ENCODE results near the gene ADCY9. TPM values are rescaled to one million over a fixed set of nuclear protein-coding genes. Genes with fewer than 3 reads are reported as not detected.
A peak's percentile ranks its signal among the peaks of the same experiment; 100 is the strongest.
"Not testable (repeated sequence)": the region's sequence is repeated elsewhere in the genome, so short reads cannot be mapped to it uniquely, and the experiment has no call there.

Gene ADCY9
- total RNA-seq, 1 donor from 2014 or later, result 11.7 TPM

DNA sequence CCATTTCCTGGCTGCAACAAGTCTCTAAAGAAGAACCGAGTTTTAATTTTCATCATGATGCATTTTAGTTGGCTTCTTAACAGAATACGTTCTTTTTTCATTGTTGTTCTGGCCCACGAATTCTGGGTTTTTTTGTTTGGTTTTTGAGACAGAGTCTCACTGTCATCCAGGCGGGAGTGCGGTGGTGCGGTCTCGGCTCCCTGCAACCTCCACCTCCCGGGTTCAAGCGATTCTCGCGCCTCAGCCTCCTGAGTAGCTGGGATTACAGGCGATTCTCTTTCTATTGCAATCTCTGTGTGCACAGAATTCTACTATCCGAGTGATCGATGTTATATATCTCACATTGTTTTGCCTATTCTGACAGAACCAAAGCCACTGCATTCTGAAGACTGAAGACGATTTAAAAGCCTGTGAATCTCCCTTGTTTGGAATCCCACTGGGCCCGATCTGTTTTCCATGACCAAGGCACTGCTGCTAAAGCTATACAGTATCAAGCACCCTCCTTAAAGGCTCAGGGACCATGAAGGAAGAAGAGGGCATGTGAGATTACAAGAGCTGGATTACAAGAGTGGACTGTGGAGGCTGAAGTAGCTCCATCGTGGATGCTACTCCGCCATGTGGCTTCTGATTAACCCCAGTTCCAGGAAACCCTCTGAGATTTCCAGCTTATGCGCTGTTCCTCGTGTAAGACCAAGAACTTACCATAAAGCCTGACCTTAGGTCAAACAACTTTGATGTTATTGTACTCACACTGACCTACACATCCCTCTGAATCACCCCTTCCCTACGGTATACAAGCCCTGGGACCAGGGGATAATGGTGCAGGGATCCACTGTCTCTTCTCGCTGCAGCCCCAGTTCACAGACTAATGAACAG is 44.3 kb downstream of the ADCY9 start:
- DNase-seq (ENCODE audit: low spot score), result peak; percentile 74

DNA sequence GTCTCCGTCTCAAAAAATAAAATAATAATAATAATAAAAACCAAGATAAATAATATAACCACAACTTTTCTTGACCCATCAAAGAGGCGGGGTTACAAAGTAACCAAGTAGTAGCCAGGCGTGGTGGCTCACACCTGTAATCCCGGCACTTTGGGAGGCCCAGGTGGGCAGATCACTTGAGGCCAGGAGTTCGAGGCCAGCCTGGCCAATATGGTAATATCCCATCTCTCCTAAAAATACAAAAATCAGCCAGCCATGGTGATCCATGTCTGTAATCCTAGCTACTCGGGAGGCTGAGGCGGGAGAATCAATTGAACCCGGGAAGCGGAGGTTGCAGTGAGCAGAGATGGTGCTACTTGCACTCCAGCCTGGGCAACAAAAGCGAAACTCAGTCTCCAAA is 45.3 kb downstream of the ADCY9 start:
- peak; percentile 62 for DNase-seq (ENCODE audit: low spot score)

DNA sequence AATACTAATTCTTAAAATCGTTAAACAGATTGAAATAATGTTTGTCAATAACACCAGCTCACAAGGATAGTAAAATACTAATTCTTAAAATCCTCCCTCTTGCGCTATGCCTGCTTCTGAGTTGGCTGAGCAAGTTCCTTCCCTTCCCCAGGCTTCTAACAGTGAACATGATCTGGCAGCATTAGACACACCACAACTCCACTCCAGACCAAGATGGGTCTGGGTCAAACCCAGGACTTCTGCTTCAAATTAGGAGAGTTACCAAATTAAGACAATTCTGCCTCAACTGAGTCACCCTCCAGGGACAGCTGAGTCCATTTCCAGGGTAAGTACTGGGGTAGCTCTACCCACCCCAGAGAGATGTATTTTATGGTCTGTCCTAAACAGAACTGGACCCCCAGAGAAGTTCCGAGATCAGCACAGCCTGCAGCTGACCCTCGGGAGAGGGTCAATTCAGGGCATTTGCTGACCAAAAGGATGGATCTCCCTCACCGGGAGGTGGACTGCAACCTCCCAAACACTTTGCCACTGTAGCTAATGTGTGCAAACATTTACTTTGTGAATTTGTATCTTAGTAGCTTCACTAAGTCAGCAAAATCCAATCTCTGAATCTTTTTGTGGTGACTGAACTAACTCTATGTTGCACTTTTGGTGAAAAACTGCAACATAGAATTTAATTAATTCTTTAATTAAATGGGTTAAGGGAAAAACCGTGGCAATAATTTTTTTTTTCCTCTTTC is 48.8 kb downstream of the ADCY9 start:
- DNase-seq (ENCODE audit: low spot score), result peak; percentile 22

DNA sequence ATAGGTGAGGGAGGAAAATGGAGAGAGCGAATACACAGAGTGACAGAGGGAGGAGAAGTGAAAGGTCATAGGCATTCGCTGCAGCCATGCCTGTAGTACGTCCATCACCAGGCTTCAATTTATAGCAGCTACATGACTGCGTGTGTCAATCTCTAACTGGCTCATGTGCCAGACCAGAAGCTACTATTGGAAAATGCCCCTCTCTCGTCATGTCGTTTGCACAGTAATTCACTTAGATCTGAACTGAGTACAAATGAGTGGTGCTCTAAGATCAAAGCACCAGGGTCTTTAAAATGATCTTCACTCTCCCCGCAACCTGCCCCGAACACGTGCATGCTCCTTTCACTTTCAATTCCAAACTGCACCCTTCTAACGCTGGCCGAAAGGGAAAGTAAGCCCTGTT is 51.3 kb downstream of the ADCY9 start:
- no peak for DNase-seq (ENCODE audit: low spot score)

DNA sequence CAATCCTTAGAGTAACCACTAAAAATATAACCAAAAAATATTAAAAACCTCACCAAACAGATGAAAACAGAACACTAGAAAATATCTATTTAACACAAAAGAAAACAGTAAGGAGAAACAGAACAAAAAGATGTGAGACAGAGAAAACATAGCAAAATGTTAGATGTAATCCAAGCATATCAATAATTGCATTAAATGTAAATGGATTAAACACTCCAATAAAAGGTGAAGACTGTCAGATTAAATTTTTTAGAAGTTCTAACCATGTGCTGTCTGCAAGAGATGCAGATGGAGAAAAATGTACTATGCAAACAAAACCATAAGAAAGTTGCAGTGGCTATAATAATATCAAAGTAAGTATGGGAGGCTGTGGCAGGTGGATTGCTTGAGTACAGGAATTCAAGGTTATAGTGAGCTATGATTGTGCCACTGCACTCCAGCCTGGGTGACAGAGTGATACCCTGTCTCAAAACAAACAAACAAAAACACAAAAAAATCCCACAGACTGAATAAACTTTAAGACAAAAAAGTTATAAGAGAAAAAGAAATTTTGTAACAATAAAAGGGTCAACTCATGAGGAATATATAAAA is 53.9 kb downstream of the ADCY9 start:
- no peak for DNase-seq (ENCODE audit: low spot score)

DNA sequence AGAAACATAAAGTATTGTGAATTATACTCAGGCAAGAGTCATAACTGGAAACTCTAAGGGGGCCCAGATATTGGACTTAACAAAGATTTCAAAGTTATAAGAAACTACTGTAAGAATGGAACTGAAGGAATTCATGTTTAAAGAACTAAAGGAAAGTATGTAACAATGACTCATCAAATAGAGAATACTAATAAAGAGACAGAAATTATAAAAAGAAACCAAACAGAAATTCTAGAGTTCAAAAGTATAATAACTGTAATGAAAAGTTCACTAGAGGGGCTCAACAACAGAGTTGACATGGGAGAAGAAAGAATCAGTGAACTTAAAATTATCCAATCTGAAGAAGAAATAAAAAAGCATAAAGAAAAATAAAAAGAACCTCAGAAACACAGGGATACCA is 55.4 kb downstream of the ADCY9 start:
- no peak for DNase-seq (ENCODE audit: low spot score)

DNA sequence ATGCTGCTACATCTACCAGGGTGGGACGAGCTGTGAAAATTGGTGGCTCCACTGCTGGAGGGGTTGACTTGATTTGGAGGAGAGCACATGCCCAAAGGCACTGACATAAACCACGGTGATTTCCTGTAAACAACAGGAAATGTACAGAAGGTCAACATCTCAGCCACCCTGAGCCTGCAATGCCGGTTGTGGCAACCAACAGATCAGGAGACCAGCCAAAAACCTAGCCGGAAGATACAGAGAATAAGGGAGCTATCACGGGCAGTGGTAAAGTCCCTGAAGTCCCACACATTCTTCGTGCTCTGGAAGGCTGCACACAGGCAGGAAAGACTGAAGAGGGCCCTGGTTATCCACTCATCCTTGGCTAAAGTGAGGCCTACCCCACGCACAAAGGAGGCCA is 56.2 kb downstream of the ADCY9 start:
- no peak for DNase-seq (ENCODE audit: low spot score)

DNA sequence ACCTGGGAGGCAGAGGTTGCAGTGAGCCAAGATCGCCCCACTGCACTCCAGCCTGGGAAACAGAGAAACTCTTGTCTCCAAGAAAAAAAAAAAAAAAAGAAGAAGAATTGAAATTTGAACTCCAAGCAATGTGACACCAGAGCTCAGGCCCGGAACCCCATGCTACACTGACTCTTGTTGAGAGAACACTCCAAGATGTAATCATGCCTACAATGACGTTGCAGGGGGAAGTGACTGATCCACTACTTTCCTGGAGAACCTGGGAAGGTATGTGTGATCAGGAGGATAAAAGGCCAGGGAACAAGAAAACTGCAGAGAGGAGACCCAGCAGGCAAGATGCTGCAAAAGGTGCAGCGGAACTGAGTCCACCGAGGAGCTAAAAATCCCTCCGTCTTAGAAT is 57.9 kb downstream of the ADCY9 start:
- no peak for DNase-seq (ENCODE audit: low spot score)

DNA sequence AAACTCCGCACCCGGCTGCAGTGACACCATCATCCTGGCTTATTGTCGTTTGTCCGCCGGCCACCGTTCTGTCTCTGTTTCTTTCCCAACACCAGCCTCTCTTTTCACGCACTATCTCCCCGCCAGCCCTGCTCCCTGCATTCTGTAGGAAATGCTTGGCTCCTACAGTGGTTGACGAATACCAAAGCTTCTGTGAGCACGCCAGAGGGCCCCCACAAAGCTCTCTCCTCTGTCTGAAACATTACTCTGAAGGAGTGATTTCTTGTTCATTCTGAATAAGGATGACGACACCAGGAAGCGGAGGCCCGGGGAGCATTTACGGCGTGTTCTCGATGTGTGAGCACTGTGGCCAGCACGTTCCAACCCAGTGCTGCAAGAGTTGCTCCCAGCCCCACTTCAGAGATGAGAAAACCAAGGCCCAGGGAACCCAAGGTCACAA is 58.8 kb downstream of the ADCY9 start:
- peak; percentile 33 for DNase-seq (ENCODE audit: low spot score)

DNA sequence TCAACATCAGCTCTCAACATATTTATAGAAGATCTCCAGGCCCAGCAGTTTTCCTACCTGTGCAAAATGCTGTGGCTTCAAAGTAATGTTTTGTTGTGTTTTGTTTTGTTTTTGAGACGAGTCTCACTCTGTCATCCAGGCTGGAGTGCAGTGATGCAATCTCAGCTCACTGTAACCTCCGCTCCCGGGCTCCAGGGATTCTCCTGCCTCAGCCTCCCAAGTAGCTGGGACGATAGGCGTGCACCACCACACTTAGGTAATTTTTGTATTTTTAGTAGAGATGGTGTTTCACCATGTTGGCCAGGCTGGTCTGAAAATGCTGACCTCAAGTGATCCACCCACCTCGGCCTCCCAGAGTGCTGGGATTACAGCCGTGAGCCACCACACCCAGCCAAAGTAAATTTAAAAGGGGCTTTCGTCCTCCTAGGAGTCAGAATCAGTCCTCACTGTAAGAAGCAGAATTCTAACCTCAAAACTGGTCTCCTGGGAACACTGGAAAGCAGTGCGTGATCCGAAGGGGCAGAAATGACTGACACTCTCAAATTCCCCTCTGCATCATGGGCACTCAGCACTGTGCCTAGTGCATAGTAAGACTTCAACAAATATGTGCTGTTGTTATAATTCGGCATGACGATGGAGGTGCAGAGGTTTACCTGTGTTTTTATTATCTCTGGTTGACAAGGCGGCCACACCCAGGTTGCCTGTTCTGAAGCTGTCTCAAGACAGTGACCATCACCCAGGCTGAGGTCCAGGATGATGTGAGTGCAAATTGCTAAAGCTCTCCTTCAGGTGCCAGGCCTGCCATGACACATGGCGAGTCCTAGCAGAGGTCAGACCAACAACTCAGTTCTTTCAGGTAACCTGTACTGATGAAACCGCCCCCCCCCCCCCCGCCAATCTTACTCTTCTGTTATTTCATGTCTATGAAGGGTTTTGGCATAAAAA is 59.8 kb downstream of the ADCY9 start:
- DNase-seq (ENCODE audit: low spot score), result no peak

DNA sequence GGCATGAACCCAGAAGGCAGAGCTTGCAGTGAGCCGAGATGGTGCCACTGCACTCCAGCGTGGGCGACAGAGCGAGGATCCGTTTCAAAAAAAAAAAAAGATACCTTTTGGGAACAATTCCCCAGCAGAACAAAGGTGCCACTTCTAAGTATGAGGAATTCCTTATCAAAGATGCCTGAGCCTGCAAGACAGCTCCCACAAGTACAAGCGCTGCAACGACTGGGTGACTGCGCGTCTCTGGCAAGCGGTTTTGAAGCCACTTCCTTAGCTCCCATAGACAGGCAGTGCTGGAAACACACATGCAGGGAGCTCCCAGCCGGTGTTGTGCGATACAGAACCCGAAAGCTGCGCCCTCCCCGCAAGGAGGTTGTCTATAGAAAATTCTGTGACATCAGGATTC is 60.5 kb downstream of the ADCY9 start:
- DNase-seq (ENCODE audit: low spot score), result no peak

DNA sequence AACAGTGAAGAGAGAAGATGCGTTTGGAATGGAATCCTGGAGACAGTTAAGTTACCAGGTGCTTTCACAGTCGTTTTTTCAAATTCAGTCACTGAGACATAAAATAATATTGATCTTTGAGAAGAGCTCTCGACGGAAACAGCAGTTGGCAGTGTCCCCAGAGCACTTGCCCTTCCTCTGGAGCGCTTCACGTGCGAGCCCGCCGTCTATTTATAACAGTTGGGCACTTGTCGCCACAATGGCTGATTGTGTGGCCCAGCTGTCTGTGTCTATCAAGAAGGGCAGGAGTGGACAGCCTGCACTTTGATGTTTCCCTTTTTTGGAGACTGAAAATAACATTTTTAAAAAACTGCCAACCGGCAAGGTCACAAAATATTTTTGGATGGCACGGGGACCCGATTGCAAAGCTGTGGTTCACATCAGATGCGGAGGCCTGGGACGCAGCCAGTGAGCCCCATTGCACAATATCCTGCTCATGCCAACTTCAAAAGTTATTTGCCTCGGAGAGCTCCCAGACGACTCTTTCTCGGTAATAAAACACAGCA is 62.9 kb downstream of the ADCY9 start:
- DNase-seq (ENCODE audit: low spot score), result no peak

DNA sequence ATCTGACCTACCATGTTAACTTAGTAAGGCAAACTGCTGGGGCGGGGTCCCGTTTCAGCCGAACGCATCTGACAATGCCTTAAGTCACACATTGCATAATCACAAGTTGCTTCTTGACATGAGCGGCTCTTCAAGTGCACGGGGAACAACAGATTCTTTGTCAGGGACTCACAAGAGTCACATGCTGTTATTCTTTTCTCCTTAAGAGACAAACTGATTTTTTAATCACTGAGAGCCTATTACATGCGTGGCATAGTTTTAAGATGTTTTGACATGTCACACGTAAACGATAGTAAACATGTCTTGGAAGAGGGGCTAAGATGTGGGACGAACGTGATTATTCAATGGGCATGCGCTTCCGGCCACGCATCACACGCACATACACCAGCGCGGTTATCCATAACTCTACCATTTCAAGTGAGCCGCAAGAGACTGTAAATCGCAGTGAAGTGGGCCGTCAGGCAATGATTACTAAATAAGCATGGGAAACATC is 63.4 kb downstream of the ADCY9 start:
- no peak for DNase-seq (ENCODE audit: low spot score)

DNA sequence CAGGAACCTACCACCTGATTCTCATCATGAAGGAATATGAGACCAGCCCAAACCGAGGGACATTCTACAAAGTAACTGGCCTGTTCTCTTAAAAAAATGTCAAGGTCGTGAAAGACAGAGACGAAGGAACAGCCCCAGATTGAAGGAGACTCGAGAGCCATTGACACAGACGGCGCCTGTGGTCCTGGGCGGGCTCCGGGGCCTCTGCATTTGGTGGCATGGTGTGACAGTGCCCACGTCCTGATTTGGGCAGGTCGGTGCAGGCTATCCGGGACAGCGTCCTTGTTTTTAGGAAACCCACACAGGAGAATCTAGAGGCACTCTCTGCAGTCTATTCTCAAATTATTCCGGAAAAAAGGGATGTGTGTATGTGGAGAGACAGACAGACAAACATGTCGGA is 64.1 kb downstream of the ADCY9 start:
- DNase-seq (ENCODE audit: low spot score), result no peak

DNA sequence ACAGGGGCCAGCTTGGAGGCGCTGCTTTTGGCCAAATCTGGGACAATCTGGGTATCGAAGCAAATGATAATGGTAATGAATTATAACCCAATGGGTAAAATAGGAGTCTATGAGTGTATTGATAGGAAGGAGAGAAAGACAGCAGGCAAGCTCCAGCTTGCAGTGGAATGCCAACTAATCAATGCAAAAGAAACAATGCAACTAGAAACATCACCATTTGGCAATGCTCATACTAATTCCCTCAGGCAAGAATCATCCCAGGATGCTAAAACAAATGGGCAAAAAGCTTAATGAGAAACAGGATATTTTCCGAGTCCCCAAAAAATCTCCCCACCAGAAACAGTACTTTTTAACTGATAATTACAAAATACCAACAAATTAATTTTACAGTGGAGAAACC is 64.7 kb downstream of the ADCY9 start:
- DNase-seq (ENCODE audit: low spot score), result no peak

DNA sequence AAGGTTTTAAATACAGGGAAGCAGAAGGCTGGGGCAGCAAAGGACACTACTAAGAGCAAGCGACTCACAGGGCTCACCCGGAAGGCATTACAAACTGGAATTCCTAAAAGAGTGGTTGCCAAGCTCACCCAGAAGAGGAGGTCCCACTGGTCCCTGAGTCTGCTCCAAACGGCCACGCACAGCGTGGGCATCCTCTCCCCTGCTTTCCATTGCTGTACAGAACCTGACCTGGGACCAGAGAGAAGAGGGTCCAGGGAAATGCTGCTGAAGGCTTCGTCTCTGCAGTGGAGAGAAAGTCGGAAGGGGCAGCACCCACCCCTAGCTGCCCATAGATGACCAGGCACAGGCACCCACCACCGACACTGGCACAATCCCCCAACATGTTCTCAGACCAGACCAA is 67.2 kb downstream of the ADCY9 start:
- peak; percentile 74 for DNase-seq (ENCODE audit: low spot score)

DNA sequence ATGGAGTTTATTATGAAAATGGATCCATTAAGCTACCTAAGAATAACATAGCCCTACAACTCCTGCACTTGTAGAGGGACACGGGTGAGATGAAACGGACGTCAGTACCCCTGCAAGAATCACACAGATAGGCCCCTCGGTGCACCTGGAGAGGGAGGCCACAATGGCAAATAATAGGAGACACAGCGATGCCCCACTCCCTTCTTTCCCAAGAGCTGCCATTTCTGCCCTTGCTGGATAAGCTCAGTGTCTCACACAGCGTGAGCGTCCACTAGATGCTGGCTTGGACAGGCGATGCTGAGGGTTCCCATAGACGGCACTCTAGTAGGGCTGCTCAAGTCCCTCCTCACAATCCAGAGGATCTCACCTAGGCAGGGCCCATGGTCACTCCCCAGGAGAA is 67.8 kb downstream of the ADCY9 start:
- peak; percentile 51 for DNase-seq (ENCODE audit: low spot score)

DNA sequence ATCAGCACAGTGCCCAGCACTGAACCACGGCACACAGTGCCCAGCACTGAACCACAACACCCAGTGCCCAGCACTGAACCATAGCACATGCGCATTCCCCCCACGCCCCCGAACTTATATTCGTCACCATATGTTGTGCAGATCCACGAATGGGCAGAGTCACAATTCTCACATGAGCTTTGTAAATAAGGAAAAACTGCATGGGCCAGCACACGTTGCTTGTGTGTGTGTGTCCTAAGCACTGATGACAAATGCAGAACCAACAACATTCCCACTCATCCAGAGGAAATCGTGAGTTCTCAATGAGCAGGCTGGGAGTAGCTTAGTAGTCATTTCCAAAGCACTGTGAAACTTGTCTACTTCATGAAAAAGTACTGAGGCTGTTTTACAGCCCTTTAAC is 70.0 kb downstream of the ADCY9 start:
- DNase-seq (ENCODE audit: low spot score), result peak; percentile 41

DNA sequence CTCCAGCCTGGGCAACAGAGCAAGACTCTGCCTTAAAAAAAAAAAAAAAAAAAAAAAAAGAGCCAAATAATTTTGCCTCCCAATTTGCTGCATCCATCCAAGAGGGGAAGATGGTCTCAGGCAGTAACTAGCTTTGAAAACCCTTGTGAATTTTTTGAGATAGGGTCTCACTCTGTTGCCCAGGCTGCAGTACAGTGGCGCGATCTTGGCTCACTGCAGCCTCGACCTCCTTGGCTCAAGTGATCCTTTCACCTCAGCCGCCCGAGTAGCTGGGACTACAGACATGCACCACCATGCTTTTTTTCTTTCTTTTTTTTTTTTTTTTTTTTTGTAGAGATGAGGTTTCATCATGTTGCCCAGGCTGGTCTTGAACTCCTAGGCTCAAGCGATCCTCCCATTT is 70.7 kb downstream of the ADCY9 start:
- DNase-seq (ENCODE audit: low spot score), result not testable (repeated sequence)

DNA sequence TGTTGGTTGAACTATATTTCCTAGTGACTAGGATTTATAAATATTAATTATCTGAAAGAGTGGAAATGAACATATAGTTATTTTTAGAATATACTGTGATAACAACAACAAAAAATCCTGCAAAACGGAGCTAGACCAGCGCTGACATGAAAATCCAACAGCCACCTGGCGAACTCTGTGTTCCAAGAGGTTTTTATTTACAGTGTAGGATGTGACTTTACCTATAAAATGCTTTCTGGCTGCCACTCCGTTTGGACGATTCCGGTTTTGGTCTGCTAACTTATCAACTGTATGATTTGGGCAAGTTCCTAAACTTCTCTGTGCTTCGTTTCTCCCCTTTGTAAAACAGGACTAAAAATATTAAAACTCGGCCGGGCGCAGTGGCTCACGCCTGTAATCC is 73.7 kb downstream of the ADCY9 start:
- no peak for DNase-seq (ENCODE audit: low spot score)

DNA sequence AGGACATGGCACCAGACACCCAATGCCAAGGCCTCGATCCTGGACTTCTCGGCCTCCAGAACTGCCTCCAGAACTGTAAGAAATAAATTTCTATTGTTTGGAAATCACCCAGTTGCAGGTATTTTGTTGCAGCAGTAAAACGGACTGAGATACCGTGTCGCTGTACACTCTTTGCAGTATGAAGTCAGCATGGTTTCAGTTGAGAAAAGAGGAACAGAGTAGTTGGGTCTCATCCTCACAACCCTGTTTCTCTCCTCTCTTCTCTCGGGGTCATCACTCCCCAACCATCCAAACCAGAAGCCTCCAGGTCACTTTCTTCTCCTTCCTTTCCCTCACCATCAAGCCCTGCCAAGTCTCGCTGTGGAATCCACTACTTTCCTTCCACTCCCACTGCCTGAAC is 77.8 kb downstream of the ADCY9 start:
- peak; percentile 20 for DNase-seq (ENCODE audit: low spot score)
